Forelimb muscle (tissue), 1 donor: ENCODE results near the gene TANGO6. TPM values are rescaled to one million over a fixed set of nuclear protein-coding genes. Genes with fewer than 3 reads are reported as not detected.
"Not testable (repeated sequence)": the region's sequence is repeated elsewhere in the genome, so short reads cannot be mapped to it uniquely, and the experiment has no call there.

ENCODE experiments used
- DNase-seq: peaks from one replicate; pipeline ENCODE4 v3.0.0-alpha.2; 2013; ENCODE audit warnings: low read depth
- polyA plus RNA-seq: library from polyadenylated mRNA; unstranded; fragments of 120-200 nt; gene quantifications from one replicate; pipeline ENCODE4 v1.2.1, GENCODE V29; 2013; ENCODE audit not compliant: insufficient read length

The TANGO6 gene
- polyA plus RNA-seq, 1 donor, result 5.7 TPM

- no peak for DNase-seq
Observed at GRCh38 chr16:69005641-69006355, 162.5 kb downstream of the TANGO6 start.

- no peak for DNase-seq
Observed at GRCh38 chr16:69012906-69013305, 169.6 kb downstream of the TANGO6 start.

DNA sequence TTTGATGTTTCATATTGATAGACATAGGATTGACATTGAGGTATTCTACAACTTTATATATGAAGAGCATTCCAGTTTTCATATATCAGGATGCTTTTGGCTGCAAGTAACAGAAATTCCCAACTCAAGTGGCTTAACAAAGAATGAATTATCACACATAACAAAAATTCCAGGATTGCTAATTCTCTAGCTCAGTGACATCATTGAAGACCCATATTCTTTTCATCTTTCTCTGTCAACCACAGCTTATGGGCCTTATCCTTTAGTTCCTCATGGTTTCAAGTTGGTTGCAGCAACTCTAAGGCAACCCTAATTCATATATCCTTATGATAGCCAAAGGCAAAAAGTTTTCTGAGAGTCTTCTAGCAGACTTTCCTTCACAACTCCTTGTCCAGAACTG lies 170.7 kb downstream of the TANGO6 start:
- no peak for DNase-seq

DNA sequence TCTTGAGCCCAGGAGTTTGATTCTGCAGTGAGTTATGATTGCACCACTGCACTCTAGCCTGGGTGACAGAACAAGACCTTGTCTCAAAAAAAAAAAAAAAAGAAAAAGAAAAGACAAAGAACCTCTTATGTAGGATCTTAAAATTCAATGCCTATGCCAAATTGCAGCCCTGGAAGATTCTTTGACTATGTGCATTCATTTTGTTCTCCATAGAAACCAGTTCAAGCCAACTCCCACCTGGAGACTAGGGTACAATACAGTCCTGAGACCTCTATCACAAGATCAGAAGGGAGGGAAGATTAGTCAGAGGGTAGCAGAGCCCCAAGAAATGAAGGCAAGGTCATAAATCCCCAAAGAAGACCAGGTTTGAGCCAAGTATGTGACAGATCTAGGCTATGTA lies 171.5 kb downstream of the TANGO6 start:
- no peak for DNase-seq

DNA sequence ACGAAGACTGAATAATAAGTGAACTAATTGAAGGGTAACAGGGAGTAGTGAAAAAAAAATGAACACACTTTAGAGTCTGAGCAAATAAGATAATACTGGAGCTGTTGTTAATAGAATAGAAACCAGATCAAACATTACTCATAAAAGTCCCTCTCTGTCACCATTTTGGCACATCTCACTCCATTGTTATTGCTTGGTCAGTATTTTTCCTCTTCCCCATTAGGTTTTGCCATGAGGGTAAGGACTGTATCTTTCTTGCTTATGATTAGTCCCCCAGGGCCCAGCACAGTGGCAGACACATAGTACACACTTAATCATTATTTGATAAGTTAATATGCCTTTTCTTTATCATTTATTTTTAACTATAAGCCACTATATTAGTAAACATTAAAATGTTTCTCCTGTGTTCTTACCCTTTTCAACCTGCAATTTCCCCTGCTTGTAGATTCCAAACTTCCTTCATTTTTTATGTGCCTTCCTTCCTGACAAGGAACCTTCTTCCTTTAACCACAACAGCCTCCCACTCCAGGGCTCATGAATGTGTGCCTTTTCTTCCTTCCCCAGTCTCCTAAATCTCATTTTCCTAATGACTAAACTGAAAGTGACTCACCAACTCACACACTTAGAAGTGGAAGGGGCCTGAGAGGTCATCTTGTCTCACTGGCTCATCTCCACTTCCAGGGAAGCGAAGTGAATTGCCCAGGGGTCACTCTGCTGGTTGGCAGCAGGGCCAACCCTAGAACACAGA lies 173.9 kb downstream of the TANGO6 start:
- no peak for DNase-seq

GRCh38 chr16:69019811-69020210 lies 176.5 kb downstream of the TANGO6 start:
- no peak for DNase-seq

- no peak for DNase-seq
Observed at GRCh38 chr16:69029121-69029520, 185.8 kb downstream of the TANGO6 start.

DNA sequence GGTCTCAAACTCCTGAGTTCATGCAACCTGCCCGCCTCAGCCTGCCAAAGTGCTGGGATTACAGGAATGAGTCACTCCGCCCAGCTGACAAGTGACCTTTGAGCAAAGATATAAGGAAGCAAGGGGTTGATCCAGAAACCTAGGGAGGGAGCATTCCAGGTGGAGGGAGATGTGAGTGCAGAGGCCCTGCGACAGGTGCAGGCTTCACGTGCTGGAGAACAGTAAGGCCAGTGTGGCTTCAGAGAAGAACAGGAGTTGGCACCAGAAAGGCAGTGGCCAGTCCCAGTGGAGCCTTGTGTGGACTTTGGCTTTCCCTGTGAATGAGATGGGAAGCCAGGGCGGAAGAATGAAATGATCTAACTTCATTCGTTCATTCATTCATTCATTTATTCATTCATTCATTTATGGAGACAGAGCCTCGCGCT lies 188.6 kb downstream of the TANGO6 start:
- DNase-seq, result no peak

DNA sequence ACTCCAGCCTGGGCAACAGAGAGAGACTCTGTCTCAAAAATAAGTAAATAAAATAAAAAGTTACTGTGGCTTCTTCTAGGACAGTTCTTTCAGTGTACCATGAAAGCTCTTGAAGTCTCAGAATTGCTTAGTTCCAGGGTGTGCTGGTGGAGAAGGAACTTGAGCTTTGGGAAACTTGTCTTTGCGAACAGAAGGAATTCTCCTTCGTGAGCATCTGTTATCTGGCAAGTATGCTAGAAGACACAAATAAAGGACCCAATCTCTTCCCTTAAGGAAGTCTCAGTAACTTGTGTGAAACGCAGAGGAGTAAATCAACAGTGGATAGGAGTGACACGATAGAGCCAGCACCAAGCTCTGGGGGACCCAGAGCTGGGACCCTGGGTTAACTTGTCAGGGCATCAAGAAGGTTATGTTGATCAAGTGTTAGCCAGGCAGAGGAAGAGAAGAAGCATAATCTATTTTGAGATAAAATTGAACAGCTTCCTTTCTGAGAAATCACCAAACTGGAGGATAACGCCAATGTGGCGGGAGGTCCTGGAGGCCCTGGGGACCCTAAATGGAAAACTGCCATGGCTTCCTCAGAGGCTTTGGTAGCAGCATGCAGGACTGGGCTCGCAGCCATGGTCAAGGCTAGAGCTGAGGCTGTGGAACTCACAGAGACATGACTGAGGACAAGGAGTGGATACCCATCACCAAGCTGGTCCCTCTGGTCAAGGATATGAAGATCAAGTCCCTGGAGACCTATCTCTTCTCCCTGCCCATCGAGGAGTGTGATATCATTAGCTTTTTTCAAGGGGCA lies 190.0 kb downstream of the TANGO6 start:
- DNase-seq, result no peak

- DNase-seq, result no peak
Observed at GRCh38 chr16:69035375-69035774, 192.0 kb downstream of the TANGO6 start.

DNA sequence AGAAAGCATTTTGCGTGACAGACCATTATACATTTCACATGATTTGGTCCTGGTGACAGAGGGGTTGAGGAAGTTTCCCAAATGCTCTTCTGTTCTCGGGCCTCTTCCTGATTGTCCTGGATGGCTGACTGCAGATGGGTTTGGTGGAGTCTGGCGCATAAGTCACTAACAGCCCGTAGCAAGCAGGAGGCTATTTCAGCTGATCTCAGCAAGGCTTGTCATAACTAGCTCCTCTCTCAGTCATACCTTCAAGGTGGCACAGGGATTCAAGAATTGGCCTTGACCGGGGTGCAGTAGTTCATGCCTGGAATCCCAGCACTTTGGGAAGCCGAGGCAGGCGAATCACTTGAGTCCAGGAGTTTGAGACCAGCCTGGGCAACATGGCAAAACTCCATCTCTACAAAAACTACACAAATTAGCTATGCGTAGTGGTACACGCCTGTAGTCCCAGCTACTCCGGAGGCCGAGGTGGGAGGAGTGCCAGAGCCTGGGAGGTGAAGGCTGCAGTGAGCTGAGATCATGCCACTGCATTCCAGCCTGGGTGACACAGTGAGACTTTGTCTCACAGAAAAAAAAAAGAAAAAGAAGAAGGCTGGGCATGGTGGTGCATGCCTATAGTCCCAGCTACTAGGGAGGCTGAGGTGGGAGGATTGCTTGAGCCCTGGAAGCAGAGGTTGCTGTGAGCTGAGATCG lies 193.2 kb downstream of the TANGO6 start:
- DNase-seq, result no peak

DNA sequence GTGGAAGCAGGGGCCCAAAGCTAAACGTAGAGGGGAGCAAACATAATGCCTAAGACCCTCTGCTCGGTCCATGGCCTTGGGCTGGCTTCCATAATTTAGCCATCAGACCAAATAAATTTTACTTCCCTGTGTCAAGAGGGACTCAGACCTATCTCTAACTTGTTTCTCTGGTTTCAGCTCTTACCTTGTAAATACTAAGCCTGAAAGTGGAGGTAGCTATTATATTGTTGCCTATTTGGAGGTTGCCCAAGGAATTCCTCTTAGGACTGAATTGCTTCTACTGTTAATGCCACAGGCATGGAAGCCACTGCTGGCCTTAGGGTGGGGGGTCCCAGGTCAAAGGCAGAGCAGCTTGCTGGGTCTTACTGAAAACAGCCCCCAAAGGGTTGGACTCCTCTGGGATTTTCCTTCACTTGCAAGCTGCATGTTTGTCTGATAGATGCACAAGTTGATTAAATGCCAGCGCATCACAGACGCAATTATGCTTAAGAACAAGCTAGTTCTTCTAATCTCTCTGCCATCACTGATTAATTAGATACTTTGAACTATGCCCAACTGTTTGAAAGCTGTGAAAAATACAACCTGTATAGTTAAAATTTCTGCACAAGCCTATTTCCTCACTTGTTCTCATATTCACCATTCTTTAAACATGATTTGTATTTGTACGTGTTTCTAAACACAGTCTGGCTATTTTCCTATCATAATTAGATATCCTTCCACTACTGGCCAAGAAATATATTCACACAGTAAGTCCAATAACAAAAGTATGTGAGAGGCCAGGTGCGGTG lies 194.2 kb downstream of the TANGO6 start:
- no peak for DNase-seq

- no peak for DNase-seq
Observed at GRCh38 chr16:69039333-69039941, 196.1 kb downstream of the TANGO6 start.

- no peak for DNase-seq
Observed at GRCh38 chr16:69040144-69040909, 197.0 kb downstream of the TANGO6 start.

- no peak for DNase-seq
Observed at GRCh38 chr16:69048328-69049120, 205.2 kb downstream of the TANGO6 start.

DNA sequence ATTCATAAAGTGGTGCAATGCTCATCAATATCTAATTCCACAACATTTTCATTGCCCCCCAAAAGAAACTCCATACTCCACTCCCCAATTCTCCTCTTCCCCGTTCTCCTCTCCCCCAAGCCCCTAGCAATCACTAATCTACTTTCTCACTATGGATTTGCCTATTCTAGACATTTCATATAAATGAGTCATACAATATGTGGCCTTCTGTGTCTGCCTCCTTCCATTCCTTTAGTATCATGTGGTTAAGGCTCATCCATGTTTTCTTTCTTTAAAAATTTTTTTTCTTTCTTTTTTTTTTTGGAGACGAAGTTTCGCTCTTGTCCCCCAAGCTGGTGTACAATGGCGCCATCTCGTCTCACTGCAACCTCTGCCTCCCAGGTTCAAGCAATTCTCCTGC lies 205.8 kb downstream of the TANGO6 start:
- DNase-seq, result no peak

DNA sequence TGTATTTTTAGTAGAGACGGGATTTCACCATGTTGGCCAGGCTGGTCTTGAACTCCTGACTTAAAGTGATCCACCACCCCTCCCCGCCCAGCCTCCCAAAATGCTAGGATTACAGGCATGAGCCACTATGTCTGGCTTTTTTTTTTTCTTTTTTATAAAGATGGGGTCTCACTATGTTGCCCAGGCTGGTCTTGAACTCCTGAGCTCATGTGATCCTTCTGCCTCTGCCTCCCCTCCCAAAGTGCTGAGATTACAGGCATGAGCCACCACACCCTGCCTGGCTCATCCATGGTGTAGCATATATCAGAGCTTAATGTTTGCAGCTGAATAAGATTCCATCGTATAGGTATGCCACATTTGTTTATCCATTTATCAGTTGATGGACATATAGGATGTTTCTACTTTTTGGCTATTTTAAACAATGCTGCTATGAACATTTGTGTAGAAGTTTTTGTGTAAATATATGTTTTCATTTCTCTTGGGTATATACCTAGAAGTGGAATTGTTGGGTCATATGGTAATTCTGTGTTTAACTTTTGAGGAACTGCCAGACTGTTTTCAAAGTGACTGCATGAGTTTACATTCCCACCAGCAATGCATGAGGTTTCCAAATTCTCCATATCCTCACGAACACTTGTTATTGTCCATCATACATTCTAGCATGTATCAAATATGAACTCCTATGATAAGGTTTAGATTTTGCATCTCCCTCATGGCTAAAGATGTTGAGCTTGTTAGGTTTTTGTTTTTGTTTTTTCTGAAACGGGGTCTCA lies 206.5 kb downstream of the TANGO6 start:
- no peak for DNase-seq

- not testable (repeated sequence) for DNase-seq
Observed at GRCh38 chr16:69051517-69051830, 208.1 kb downstream of the TANGO6 start.
